Measurements from ENCODE around the gene OXER1.

The OXER1 gene

GRCh38 chr2:42806786-42807185, 42.9 kb upstream of the OXER1 start:
- Histone ChIP-seq H2BK5ac (ENCODE audit: low read length) (no peak overlapping the region), H2AFZ (ENCODE audit: low read length) (no peak overlapping the region), H3K36me3 (replicated peaks in 1 of 2; ENCODE audit: control insufficient read depth in 2 of 2, insufficient read depth in 2 of 2, low read length in 2 of 2) (no peaks in the 10 kb centered on the region), H2BK12ac (ENCODE audit: low read length) (no peak overlapping the region), H3K4ac (ENCODE audit: low read length) (no peak overlapping the region), H4K91ac (ENCODE audit: low read depth, low read length, poor library complexity) (no peak overlapping the region), H3K9ac (ENCODE audit: low read depth, low read length, poor library complexity) (no peak overlapping the region), H3K79me1 (ENCODE audit: low read depth, low read length) (no peaks in the 10 kb centered on the region), H3K14ac (ENCODE audit: low read length) (no peak overlapping the region), H3K23ac (ENCODE audit: low read depth, low read length, poor library complexity) (no peak overlapping the region), H3K4me2 (ENCODE audit: insufficient read depth, low read length, poor library complexity, severe bottlenecking) (no peak overlapping the region), H2BK120ac (ENCODE audit: low read depth, low read length) (no peak overlapping the region), H4K8ac (ENCODE audit: low read depth, low read length) (no peak overlapping the region), H3K18ac (ENCODE audit: low read length) (no peak overlapping the region), H3K27ac (replicated peaks; ENCODE audit: low read length) (no peak overlapping the region), H3K9me3 (replicated peaks in 1 of 2; ENCODE audit: control insufficient read depth in 2 of 2, insufficient read depth in 1 of 2, low read depth in 1 of 2, low read length in 2 of 2) (no peaks in the 10 kb centered on the region), H3K4me3 (ENCODE audit: low read length in 2 of 2) (no peak overlapping the region), H3K4me1 (ENCODE audit: control insufficient read depth in 2 of 2, insufficient read depth in 1 of 2, low read depth in 1 of 2, low read length in 2 of 2) (peaks cover 0 to 8% of the 10 kb centered on the region in 2 donors), H2AK5ac (ENCODE audit: low read depth, low read length) (no peak overlapping the region), H3K27me3 (ENCODE audit: control insufficient read depth in 3 of 3, insufficient read depth in 3 of 3, low read depth in 1 of 3, low read length in 3 of 3) (no peaks in the 10 kb centered on the region), H2BK15ac (ENCODE audit: low read length) (no peak overlapping the region)
- DNase-seq (ENCODE audit: low spot score) = no peak
- WGBS, 2 donors (ENCODE audit: extremely low coverage in 2 of 2, insufficient read length in 2 of 2, insufficient replicate concordance in 1 of 2) = no CpG with 5 or more reads among the region's 6 CpGs

GRCh38 chr2:42804891-42805290, 41.0 kb upstream of the OXER1 start:
- no peaks in the 10 kb centered on the region for H3K79me1 ChIP-seq (ENCODE audit: low read depth, low read length)
- no peak overlapping the region for H2BK5ac ChIP-seq (ENCODE audit: low read length)
- H2BK12ac ChIP-seq (ENCODE audit: low read length) = no peak overlapping the region
- H3K36me3 ChIP-seq (replicated peaks in 1 of 2; ENCODE audit: control insufficient read depth in 2 of 2, insufficient read depth in 2 of 2, low read length in 2 of 2) = no peaks in the 10 kb centered on the region
- no peak overlapping the region for H2BK120ac ChIP-seq (ENCODE audit: low read depth, low read length)
- H3K14ac ChIP-seq (ENCODE audit: low read length) = no peak overlapping the region
- H3K27ac ChIP-seq (replicated peaks; ENCODE audit: low read length) = no peak overlapping the region
- peaks cover 0 to 3% of the 10 kb centered on the region in 2 donors for H3K4me1 ChIP-seq (ENCODE audit: control insufficient read depth in 2 of 2, insufficient read depth in 1 of 2, low read depth in 1 of 2, low read length in 2 of 2)
- H4K8ac ChIP-seq (ENCODE audit: low read depth, low read length) = no peak overlapping the region
- H3K4me3 ChIP-seq (ENCODE audit: low read length in 2 of 2) = no peak overlapping the region
- no peak overlapping the region for H3K9ac ChIP-seq (ENCODE audit: low read depth, low read length, poor library complexity)
- no peak overlapping the region for H3K18ac ChIP-seq (ENCODE audit: low read length)
- no peaks in the 10 kb centered on the region for H3K27me3 ChIP-seq (ENCODE audit: control insufficient read depth in 3 of 3, insufficient read depth in 3 of 3, low read depth in 1 of 3, low read length in 3 of 3)
- no peak for DNase-seq (ENCODE audit: low spot score)
- H3K4ac ChIP-seq (ENCODE audit: low read length) = no peak overlapping the region
- H2AK5ac ChIP-seq (ENCODE audit: low read depth, low read length) = no peak overlapping the region
- H2BK15ac ChIP-seq (ENCODE audit: low read length) = no peak overlapping the region
- H2AFZ ChIP-seq (ENCODE audit: low read length) = no peak overlapping the region
- no peak overlapping the region for H3K4me2 ChIP-seq (ENCODE audit: insufficient read depth, low read length, poor library complexity, severe bottlenecking)
- no peak overlapping the region for H4K91ac ChIP-seq (ENCODE audit: low read depth, low read length, poor library complexity)
- no peaks in the 10 kb centered on the region for H3K9me3 ChIP-seq (replicated peaks in 1 of 2; ENCODE audit: control insufficient read depth in 2 of 2, insufficient read depth in 1 of 2, low read depth in 1 of 2, low read length in 2 of 2)
- H3K23ac ChIP-seq (ENCODE audit: low read depth, low read length, poor library complexity) = no peak overlapping the region
- no CpG with 5 or more reads among the region's 5 CpGs for WGBS, 2 donors (ENCODE audit: extremely low coverage in 2 of 2, insufficient read length in 2 of 2, insufficient replicate concordance in 1 of 2)

GRCh38 chr2:42804338-42804737, 40.4 kb upstream of the OXER1 start:
- no peak overlapping the region for H4K91ac ChIP-seq (ENCODE audit: low read depth, low read length, poor library complexity)
- WGBS, 2 donors (ENCODE audit: extremely low coverage in 2 of 2, insufficient read length in 2 of 2, insufficient replicate concordance in 1 of 2) = no CpG with 5 or more reads among the region's 3 CpGs
- no peak overlapping the region for H3K18ac ChIP-seq (ENCODE audit: low read length)
- H3K79me1 ChIP-seq (ENCODE audit: low read depth, low read length) = no peaks in the 10 kb centered on the region
- H3K27ac ChIP-seq (replicated peaks; ENCODE audit: low read length) = no peak overlapping the region
- H3K14ac ChIP-seq (ENCODE audit: low read length) = no peak overlapping the region
- H3K9ac ChIP-seq (ENCODE audit: low read depth, low read length, poor library complexity) = no peak overlapping the region
- H2BK120ac ChIP-seq (ENCODE audit: low read depth, low read length) = no peak overlapping the region
- DNase-seq (ENCODE audit: low spot score) = no peak
- H2BK15ac ChIP-seq (ENCODE audit: low read length) = no peak overlapping the region
- H2BK12ac ChIP-seq (ENCODE audit: low read length) = no peak overlapping the region
- no peak overlapping the region for H4K8ac ChIP-seq (ENCODE audit: low read depth, low read length)
- no peak overlapping the region for H2BK5ac ChIP-seq (ENCODE audit: low read length)
- H3K4me3 ChIP-seq (ENCODE audit: low read length in 2 of 2) = no peak overlapping the region
- no peaks in the 10 kb centered on the region for H3K27me3 ChIP-seq (ENCODE audit: control insufficient read depth in 3 of 3, insufficient read depth in 3 of 3, low read depth in 1 of 3, low read length in 3 of 3)
- no peak overlapping the region for H3K4me2 ChIP-seq (ENCODE audit: insufficient read depth, low read length, poor library complexity, severe bottlenecking)
- H3K9me3 ChIP-seq (replicated peaks in 1 of 2; ENCODE audit: control insufficient read depth in 2 of 2, insufficient read depth in 1 of 2, low read depth in 1 of 2, low read length in 2 of 2) = no peaks in the 10 kb centered on the region
- no peak overlapping the region for H2AFZ ChIP-seq (ENCODE audit: low read length)
- no peak overlapping the region for H2AK5ac ChIP-seq (ENCODE audit: low read depth, low read length)
- H3K23ac ChIP-seq (ENCODE audit: low read depth, low read length, poor library complexity) = no peak overlapping the region
- H3K36me3 ChIP-seq (replicated peaks in 1 of 2; ENCODE audit: control insufficient read depth in 2 of 2, insufficient read depth in 2 of 2, low read length in 2 of 2) = no peaks in the 10 kb centered on the region
- H3K4me1 ChIP-seq (ENCODE audit: control insufficient read depth in 2 of 2, insufficient read depth in 1 of 2, low read depth in 1 of 2, low read length in 2 of 2) = peaks cover 0 to 3% of the 10 kb centered on the region in 2 donors
- no peak overlapping the region for H3K4ac ChIP-seq (ENCODE audit: low read length)

- H3K23ac ChIP-seq (ENCODE audit: low read depth, low read length, poor library complexity) = no peak overlapping the region
- no peak overlapping the region for H3K4ac ChIP-seq (ENCODE audit: low read length)
- H3K36me3 ChIP-seq (replicated peaks in 1 of 2; ENCODE audit: control insufficient read depth in 2 of 2, insufficient read depth in 2 of 2, low read length in 2 of 2) = no peaks in the 10 kb centered on the region
- no peak overlapping the region for H2BK120ac ChIP-seq (ENCODE audit: low read depth, low read length)
- no peak for DNase-seq (ENCODE audit: low spot score)
- no peak overlapping the region for H3K27ac ChIP-seq (replicated peaks; ENCODE audit: low read length)
- no peak overlapping the region for H3K4me3 ChIP-seq (ENCODE audit: low read length in 2 of 2)
- no peak overlapping the region for H2BK15ac ChIP-seq (ENCODE audit: low read length)
- no peak overlapping the region for H4K8ac ChIP-seq (ENCODE audit: low read depth, low read length)
- H3K4me2 ChIP-seq (ENCODE audit: insufficient read depth, low read length, poor library complexity, severe bottlenecking) = no peak overlapping the region
- H2BK5ac ChIP-seq (ENCODE audit: low read length) = no peak overlapping the region
- no peaks in the 10 kb centered on the region for H3K27me3 ChIP-seq (ENCODE audit: control insufficient read depth in 3 of 3, insufficient read depth in 3 of 3, low read depth in 1 of 3, low read length in 3 of 3)
- no peak overlapping the region for H2AFZ ChIP-seq (ENCODE audit: low read length)
- no peak overlapping the region for H2BK12ac ChIP-seq (ENCODE audit: low read length)
- H4K91ac ChIP-seq (ENCODE audit: low read depth, low read length, poor library complexity) = no peak overlapping the region
- no peaks in the 10 kb centered on the region for H3K79me1 ChIP-seq (ENCODE audit: low read depth, low read length)
- H3K18ac ChIP-seq (ENCODE audit: low read length) = no peak overlapping the region
- no CpG with 5 or more reads among the region's 6 CpGs for WGBS, 2 donors (ENCODE audit: extremely low coverage in 2 of 2, insufficient read length in 2 of 2, insufficient replicate concordance in 1 of 2)
- no peak overlapping the region for H3K14ac ChIP-seq (ENCODE audit: low read length)
- H2AK5ac ChIP-seq (ENCODE audit: low read depth, low read length) = no peak overlapping the region
- H3K4me1 ChIP-seq (ENCODE audit: control insufficient read depth in 2 of 2, insufficient read depth in 1 of 2, low read depth in 1 of 2, low read length in 2 of 2) = no peaks in the 10 kb centered on the region
- H3K9me3 ChIP-seq (replicated peaks in 1 of 2; ENCODE audit: control insufficient read depth in 2 of 2, insufficient read depth in 1 of 2, low read depth in 1 of 2, low read length in 2 of 2) = peaks cover 2 to 3% of the 10 kb centered on the region in 2 donors
- H3K9ac ChIP-seq (ENCODE audit: low read depth, low read length, poor library complexity) = no peak overlapping the region
These were observed 38.2 kb upstream of the OXER1 start for GRCh38 chr2:42802150-42802549.

Measured in neuronal stem cell (in vitro differentiated cells).